Measurements from ENCODE around the gene PRPS1L1. TPM values are rescaled to one million over a fixed set of nuclear protein-coding genes. Genes with fewer than 3 reads are reported as not detected.

The PRPS1L1 gene
- total RNA-seq, 1 experiment from 2014 or later, result not detected

DNA sequence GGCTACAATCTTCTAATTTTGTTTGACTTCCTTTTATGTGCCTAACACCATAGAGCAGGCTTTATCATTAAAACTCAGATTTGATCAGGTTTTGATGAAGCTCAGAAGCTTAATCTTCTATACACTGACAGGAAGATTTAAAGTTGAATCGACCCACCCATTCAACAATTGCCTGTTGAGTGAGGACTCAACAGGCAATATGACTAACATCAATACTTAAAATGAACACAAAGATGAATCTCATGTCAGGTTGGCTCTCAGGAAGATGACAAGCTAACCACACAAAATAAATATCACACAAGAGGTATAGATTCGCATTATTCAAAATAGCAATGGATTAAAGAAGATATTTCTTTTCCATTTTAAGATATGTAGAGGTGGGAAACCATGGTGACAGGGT lies 50.7 kb downstream of the PRPS1L1 start:
- H3K27ac ChIP-seq (ENCODE audit: low read depth, low read length, poor library complexity, severe bottlenecking), result no peak overlapping the region
- intact Hi-C loops (cut with micrococcal nuclease; ENCODE audit: unreplicated experiment), result loop anchor here (10.0 kb wide), 1 partner anchor 348 kb away; no protein-coding TSS in a partner anchor
- TF ChIP-seq, protein P1, sequence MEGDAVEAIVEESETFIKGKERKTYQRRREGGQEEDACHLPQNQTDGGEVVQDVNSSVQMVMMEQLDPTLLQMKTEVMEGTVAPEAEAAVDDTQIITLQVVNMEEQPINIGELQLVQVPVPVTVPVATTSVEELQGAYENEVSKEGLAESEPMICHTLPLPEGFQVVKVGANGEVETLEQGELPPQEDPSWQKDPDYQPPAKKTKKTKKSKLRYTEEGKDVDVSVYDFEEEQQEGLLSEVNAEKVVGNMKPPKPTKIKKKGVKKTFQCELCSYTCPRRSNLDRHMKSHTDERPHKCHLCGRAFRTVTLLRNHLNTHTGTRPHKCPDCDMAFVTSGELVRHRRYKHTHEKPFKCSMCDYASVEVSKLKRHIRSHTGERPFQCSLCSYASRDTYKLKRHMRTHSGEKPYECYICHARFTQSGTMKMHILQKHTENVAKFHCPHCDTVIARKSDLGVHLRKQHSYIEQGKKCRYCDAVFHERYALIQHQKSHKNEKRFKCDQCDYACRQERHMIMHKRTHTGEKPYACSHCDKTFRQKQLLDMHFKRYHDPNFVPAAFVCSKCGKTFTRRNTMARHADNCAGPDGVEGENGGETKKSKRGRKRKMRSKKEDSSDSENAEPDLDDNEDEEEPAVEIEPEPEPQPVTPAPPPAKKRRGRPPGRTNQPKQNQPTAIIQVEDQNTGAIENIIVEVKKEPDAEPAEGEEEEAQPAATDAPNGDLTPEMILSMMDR (conservative IDR thresholded peaks at IDR 0.05; ENCODE audit: low read depth, low read length), result no peak
- no peak for TF ChIP-seq EZH2 (IDR thresholded peaks at IDR 0.05; ENCODE audit: borderline replicate concordance, low read depth, low read length, poor library complexity, severe bottlenecking)
- H3K4me3 ChIP-seq (ENCODE audit: low read depth, low read length, poor library complexity, severe bottlenecking), result no peak overlapping the region
- DNase-seq (ENCODE audit: low spot score), result no peak
- H3K36me3 ChIP-seq (ENCODE audit: insufficient read depth, low read length, poor library complexity, severe bottlenecking), result no peaks in the 10 kb centered on the region
- H3K27me3 ChIP-seq (replicated peaks; ENCODE audit: insufficient read depth, low read depth, low read length, poor library complexity), result no peaks in the 10 kb centered on the region
- no peaks in the 10 kb centered on the region for H3K9me3 ChIP-seq (ENCODE audit: low read depth, low read length, poor library complexity, severe bottlenecking)
- H3K4me1 ChIP-seq (ENCODE audit: insufficient read depth, low read length, poor library complexity, severe bottlenecking), result no peaks in the 10 kb centered on the region
- no TSS peak for BruUV-seq (replicated peaks)
- ChIA-PET POLR2A (ENCODE audit: low non-redundant PET) (interaction anchor here (0.6 kb wide), 1 partner anchor 46 kb away, joined by 3 read pairs; no protein-coding TSS in a partner anchor), CTCF (no interaction called here)

Other genes with a start within 250 kb of the PRPS1L1 start
- 28.4 and 31.2 TPM in 2 replicates for gene SNX13, start 87.4 kb downstream of the PRPS1L1 start, total RNA-seq (2021)

Measured in A673 (cell line).